HG02678 (cell line): ENCODE results near the gene ARIH2.

Source experiments
- ATAC-seq: cut with Tn5 transposase; IDR thresholded peaks from one replicate; pipeline ENCODE4 v1.9.1; 2021; ENCODE audit warnings: mild to moderate bottlenecking, moderate library complexity; ENCODE audit not compliant: unreplicated experiment

The ARIH2 gene

DNA sequence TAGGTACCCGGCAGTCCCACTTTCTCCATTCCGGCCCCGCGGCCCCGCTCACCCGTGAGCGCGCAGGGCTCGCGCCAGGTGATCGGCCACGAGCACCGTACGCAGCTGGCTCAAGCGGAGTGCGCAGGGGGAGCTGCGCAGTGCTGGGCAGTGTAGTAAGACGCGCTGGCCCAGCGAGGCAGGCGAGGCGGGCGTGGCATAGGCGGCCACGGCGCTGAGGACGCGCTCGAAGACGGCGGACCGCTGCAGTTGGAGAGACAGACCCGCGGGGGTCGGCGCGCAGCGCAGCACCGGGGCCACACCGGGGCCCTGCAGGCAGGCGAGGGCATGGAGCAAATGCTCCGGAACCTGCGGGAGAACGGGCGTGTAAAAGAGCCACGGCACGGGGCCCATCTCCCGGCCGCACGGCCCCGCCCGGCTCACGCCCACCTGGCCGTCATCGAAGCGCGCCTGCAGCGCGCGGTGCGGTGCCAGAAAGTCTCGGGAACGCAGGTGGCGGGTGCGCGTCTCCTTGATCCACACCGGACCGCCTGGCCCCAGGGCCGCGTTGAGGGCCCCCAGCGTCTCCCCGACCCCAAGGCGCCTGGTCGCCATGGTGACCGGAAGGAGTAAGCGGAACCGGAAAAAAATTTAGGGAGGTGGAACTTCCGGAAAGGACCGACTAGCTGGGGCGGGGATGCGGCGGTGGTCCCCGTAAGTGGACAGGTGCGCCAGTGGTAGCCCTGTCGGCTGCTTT lies 99.5 kb downstream of the ARIH2 start, which contains the start of gene DALRD3:
Gene DALRD3 (minus strand): TSS at position 610 of the 736 bp plus-strand sequence. CDS start 16 bp downstream, at position 594.
- no peak for ATAC-seq

DNA sequence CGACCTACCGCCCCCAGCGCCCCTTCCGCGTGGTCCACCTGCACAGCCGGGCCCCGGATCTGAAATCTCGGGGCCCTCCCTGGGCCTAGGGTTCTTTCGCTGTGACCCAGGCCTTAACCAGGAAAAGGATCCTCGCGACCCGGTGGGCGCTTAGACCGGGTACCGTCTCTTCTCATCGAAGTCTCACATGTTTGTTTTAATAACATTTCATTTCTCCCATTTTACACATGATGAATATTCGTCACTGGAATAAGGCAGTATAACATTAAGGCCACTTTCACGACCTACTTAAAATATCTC lies 100.0 kb downstream of the ARIH2 start:
- ATAC-seq, result no peak

DNA sequence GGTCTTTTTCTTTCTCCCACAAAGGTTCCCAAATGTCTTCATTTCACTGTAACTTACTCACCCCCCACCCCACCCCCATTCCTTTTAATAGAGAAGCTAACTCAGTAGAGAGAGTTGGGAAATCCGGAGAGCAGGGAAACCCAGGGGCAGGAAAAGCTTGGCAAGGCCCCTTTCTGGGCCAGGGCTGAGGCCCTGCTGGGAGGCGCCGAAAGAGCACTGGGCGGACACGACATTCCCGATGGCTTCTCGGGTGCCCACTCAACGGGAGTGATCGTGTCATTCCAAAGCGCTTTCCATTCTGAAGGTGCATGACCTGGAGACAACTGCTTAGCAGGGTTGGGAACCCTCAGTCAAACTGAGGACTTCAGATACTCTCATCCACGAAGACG lies 101.3 kb downstream of the ARIH2 start:
- no peak for ATAC-seq

DNA sequence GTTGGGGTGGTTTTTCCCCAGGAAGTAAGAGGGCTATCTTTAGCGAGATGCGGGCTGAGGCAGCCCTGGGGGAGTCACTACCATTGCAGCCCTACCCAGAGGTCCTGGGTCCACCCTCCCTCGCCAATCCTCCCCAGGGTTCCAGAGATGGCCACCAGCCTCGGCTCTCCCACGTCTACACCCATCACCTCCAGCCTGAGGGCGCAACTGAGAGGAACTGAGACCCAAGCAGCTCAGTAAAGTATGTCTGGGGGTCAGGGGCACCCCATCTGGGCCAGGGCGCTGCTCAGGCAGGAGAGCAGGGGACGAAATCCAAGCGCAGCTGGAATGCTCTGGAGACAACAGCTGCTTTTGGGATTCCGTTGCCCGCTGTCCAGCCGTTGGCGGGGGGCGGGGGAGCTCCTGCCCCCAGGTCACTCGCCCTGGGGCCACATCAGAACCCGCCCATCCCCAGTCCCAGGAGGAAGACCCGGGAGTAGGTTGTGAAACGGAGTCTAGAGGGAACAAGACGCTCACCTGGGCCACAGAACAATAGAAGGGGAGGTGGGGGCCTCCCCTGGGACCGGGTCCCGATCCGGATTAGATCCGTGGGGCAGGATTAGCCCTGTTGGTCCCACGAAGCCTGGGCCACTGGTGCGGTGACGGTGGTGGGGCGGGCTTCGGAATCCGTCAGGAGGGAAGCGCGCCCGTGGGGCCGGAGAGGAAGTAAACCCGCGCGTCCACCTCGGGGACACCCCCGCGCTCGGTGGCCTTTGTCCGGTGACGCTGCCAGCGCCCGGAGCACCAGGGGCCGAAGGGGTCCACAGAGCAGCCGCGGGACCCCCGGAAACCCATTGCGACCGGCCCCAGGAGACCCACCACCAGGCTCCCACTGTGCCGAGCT lies 101.9 kb downstream of the ARIH2 start:
- ATAC-seq, result no peak

DNA sequence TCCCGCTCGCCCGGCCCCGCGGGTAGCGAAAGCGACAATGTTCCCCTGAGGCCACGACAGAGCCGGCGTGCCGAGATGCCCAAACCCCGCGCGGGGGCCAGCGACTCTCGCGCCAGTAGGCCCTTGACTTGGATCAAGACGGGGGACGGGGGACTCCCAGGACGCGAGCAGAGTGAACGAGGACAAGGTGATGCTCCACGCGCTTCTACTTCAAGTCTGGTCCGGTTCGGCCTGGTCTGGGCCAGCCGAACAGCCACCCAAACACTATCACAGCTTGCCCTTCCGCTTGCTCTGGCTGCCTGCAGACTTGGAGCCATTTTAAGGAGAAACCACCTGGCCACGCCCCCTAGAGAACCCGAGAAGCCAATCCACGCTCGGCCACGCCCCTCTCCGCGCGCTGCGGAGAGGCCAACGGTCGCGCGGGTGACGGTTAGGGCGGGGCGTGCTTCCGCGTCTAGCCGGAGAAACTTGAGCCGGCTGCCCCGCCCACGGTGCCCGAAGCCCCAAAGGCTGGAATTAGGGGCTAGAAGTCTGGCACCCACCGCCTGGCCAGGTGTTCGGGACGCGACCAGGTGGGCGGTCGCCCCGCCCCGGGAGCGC lies 102.7 kb downstream of the ARIH2 start:
- ATAC-seq, result peak; percentile 55

GRCh38 chr3:49021813-49022687 lies 103.4 kb downstream of the ARIH2 start, which contains the start of gene NDUFAF3:
Gene NDUFAF3 (plus strand): TSS chr3:49022121. CDS start chr3:49022145, 24 bp downstream.
- peak; percentile 58 for ATAC-seq

- ATAC-seq, result no peak
Observed at GRCh38 chr3:49022688-49023171, 104.1 kb downstream of the ARIH2 start.

GRCh38 chr3:49023775-49024174 lies 105.1 kb downstream of the ARIH2 start:
- no peak for ATAC-seq

- ATAC-seq, result no peak
Observed at GRCh38 chr3:49024449-49024848, 105.8 kb downstream of the ARIH2 start.

- ATAC-seq, result no peak
Observed at GRCh38 chr3:49025005-49025792, 106.6 kb downstream of the ARIH2 start.

DNA sequence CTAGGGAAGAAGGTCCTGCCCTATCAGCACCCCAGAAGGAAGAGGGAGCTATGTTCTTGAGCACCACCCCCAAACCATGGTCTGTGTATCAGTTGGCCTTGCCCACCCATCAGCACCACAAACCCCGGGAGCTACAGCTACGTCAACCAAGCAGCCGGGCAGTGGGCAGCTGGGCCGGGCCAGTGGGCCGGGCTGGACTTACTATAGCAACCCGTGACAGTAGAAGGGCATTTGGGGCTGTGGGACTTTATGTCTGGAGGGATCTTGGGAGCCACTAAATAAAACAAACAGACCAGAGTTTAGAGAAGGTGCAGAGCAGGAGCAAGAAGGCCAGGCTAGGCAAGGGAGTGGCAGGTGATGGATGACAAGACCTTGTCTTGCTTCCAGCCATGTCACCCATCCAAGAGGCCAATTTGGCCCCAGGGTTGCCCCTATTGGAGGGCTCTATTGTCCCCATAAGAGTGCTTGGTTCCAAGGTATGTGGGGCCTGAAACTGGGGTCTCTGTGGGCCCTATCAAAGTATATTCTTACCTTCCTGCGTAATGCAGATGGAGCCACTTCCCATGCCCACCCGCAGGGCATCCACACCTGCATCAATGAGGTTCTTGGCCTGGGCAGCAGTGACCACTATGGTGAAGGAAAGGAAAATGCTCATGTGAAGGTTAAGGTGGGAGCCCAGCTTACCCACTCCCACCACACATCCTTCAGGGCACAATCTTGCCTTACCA lies 107.3 kb downstream of the ARIH2 start:
- no peak for ATAC-seq

- ATAC-seq, result no peak
Observed at GRCh38 chr3:49026536-49026935, 107.9 kb downstream of the ARIH2 start.

DNA sequence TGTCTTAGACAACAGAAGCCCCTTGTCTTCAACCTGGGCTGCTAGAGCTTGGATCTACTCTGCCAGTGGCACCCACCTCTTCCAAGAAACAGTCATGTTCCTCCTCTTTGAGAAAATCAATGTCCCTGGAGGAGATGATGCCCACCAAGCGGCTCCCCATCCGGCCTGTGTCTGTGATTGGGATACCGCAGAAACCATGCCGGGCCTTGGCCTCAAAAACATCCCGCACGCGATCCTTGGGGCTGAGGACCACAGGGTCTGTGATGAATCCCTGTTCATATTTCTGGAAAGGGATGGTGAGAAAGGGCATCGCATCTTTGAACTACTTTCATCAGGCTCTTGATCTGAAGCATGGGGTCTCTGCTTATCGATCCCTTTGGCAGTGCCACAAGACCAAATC lies 109.0 kb downstream of the ARIH2 start:
- ATAC-seq, result no peak

GRCh38 chr3:49028298-49028672 lies 109.6 kb downstream of the ARIH2 start:
- ATAC-seq, result no peak

DNA sequence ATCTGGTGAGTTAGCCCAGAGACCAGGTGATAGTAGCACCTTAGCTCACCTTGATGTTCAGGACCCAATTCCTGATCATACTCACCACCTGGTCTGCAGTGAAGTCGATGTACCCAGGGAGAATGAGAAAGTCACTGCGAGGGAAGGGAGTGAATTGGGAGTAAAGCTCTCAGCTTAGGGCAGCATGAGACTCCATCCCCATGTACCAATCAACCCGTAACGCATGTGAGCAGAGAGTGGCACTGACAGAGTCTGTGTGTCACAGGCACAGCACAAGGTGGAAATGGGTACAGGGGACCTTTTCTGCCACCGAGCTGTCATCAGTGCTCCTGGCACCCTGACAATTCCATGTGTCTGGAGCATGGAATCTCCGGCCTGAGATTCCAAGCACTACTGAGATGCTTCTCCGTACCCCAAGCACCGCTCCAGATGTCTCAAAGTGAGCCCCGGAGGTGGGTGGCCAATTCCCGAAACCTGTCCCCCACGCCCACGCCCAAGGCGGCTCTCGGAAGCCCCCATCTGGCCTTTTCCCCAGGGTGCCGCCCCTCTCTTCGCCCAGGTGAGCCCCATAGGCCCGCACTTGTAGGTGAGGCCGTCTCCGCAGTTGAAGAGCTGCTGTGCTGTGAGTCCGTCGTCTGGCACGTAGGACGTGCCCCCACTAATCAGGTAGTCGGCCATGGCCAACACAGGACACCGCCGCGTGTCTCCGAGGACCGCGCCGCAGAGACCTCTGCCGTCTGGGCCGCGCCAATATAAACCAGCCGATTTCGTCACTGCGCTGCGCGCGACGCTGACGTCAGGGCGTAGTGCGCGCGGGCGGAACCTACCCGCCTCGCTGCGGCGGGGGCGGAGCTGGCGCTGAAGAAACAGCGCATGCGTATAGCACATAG lies 110.3 kb downstream of the ARIH2 start, which contains the start of gene IMPDH2:
Gene IMPDH2 (minus strand): TSS at position 726 of the 890 bp plus-strand sequence. CDS start 48 bp downstream, at position 678.
- peak; percentile 91 for ATAC-seq

GRCh38 chr3:49029563-49029884 lies 110.9 kb downstream of the ARIH2 start:
- ATAC-seq, result no peak

GRCh38 chr3:49030321-49030720 lies 111.7 kb downstream of the ARIH2 start:
- no peak for ATAC-seq

- ATAC-seq, result no peak
Observed at GRCh38 chr3:49032646-49033304, 114.1 kb downstream of the ARIH2 start.
